IPS-11a (cell line): ENCODE data around the gene HMG20A.
"Not testable (repeated sequence)": the region's sequence is repeated elsewhere in the genome, so short reads cannot be mapped to it uniquely, and the experiment has no call there.

Experiments used
- H3K4me3 ChIP-seq: one replicate; pipeline ENCODE4 v1.5.1; 2013; ENCODE audit warnings: low read depth, low read length, control low read depth

Gene HMG20A

GRCh38 chr15:77406173-77406759 is 14.4 kb upstream of the HMG20A start:
- not testable (repeated sequence) for H3K4me3 ChIP-seq

GRCh38 chr15:77406846-77407245 is 13.8 kb upstream of the HMG20A start:
- H3K4me3 ChIP-seq: no peak overlapping the region

- H3K4me3 ChIP-seq: no peak overlapping the region
Observed at GRCh38 chr15:77409259-77410156, 11.2 kb upstream of the HMG20A start.

DNA sequence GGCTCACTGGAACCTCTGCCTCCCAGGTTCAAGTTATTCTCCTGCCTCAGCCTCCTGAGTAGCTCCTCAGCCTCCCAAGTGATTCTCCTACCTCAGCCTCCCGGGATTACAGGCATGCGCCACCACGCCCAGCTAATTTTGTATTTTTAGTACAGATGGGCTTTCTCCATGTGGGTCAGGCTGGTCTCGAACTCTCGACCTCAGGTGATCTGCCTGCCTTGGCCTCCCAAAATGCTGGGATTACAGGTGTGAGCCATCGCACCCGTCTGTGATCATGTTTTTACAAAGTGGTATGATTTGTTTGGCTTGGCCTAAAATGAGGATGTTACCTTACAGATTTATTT is 10.6 kb upstream of the HMG20A start:
- not testable (repeated sequence) for H3K4me3 ChIP-seq

DNA sequence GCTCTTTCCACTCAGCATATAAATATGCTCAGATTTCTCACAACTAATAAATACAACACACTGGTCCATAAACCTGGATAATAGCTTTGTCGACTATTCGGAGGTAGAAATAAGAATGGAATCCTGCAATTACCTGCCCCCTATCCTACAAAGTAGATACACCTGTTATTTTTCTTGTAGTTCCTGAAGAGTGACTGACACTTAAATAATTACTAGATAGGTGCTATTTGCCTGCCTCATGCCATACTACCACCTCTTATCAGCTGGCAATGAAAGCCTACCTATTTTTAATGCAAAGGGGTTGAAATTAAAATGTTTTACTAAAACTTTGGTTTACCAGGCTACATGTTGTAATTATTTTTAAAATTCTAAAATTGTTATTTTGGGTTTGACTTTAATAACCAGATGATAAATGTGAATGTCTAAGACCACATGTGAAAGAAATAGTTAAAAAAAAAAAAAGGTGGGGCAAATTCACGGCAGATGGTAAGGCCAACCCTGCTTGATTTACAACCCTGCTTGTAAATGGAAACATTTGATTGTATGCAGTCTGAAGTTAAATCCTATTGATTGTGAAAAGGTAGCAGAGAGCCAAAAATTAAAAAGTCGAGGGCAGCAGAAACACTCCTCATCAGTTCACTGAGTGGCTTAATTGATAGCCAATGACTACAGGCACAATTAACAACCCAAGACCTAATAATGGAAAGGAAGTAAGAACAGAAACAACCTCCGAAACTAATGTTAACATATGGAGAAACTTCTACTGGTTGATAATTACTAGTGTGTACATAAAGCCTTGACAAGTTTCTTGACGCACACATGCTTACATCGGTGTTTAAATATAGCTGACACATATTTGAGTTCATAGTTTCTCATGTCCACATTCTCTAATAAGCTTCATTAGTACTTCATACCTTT is 9.7 kb upstream of the HMG20A start:
- H3K4me3 ChIP-seq: no peak overlapping the region

- H3K4me3 ChIP-seq: no peak overlapping the region
Observed at GRCh38 chr15:77411619-77411976, 9.1 kb upstream of the HMG20A start.

DNA sequence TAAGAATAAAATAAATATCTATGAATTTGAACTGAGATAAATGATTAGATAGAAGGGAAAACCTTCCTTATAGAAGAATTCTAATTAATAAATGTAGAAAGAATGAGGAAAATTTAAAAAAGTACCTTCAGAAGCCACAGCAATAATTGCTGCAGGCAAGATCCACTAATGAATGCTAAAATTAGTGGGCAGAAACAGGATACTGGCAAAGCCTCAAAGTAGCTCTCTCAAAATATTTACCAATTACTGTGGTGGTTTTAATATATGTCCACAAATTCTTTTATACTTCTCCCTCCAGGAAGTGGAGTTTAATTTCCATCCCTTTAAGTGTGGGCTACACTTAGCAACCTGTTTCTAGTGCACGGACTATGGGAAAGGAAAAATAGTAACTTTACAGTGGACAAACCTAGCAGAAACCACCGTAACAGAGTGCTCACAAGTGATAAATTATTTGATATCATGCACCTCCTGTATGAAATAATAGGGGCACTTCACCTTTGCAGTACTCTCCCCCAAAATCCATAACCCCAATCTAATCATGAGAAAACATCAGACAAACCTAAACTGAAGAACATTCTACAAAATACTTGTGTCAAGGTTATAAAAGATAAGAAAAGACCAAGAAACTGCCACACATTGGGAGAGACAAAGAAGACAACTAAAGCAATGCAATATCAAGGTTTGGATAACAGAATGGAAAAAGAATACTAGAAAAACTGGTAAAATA is 7.6 kb upstream of the HMG20A start:
- H3K4me3 ChIP-seq: no peak overlapping the region

- no peak overlapping the region for H3K4me3 ChIP-seq
Observed at GRCh38 chr15:77413699-77414349, 6.9 kb upstream of the HMG20A start.

GRCh38 chr15:77414789-77415442 is 5.8 kb upstream of the HMG20A start:
- H3K4me3 ChIP-seq: no peak overlapping the region

DNA sequence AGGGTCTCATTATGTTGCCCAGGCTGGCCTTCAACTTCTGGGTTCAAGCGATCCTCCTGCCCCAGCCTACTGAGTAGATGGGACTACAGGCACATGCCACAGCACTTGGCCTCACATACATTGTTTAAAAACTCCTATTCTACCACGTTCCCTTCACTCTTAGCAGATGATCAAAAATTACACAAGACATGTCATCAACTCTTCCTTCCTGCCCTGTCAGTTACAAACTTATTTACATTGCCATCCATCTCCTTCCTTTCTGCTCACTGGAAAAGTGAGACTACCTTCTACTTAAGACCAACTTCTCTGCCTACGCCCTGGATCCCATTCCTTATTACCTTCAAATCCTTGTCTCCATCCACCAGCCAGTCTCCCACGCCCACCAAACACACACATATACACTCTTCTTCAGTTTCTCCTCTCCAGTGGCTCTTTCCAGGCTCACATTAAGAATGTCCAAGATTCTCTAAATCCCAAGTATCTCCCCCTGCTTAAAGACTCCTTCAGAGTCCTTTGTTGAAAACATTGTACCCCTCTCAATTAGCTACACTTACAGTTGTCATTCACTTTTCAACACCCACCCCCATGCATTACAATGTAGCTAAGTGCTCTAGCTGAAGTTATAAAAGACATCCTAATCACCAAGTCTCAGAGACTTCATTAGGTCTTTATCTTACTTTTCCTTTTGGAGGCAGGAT is 5.1 kb upstream of the HMG20A start:
- H3K4me3 ChIP-seq: no peak overlapping the region

GRCh38 chr15:77416148-77416455 is 4.6 kb upstream of the HMG20A start:
- no peak overlapping the region for H3K4me3 ChIP-seq

DNA sequence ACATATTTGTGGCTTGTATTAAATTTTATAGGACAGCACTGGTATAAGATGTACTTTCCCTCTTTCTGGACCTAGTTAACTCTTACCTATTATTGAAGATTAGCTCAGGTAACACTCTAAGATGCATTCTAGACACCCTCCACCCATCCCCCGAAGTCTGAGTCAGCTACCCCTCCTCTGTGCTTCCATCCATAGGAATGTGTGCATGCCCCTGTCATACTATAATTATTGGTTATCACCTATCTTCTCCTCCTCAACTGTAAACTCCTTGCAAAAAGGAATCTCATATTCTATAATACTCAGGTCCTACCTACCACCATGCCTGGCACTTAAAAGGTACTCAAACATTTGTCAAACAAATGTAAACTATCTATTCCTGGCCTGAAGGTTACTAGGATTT is 3.7 kb upstream of the HMG20A start:
- H3K4me3 ChIP-seq: no peak overlapping the region

DNA sequence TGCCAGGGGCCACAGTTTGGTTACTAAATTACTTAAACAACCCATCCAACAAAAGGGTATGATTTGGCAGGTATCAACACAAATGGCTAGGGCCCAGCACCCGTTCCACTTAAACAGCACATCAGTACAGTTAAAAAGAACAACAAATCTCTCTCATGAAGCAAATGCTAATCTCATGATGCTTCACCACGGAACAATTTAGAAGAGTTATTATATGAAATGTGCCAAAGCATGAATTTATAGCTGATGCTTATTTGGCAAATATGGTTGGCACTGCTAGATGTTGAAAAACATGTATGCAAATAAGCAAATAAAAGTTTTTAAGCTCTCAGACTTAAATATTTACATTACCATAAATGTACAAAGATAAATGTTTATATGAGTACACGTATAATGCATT is 3.1 kb upstream of the HMG20A start:
- H3K4me3 ChIP-seq: no peak overlapping the region

- peak overlapping the region; percentile 70 for H3K4me3 ChIP-seq
Observed at GRCh38 chr15:77418391-77418965, 2.2 kb upstream of the HMG20A start.

- H3K4me3 ChIP-seq: peak overlapping the region; percentile 70
Observed at GRCh38 chr15:77418966-77419835, 1.5 kb upstream of the HMG20A start.

DNA sequence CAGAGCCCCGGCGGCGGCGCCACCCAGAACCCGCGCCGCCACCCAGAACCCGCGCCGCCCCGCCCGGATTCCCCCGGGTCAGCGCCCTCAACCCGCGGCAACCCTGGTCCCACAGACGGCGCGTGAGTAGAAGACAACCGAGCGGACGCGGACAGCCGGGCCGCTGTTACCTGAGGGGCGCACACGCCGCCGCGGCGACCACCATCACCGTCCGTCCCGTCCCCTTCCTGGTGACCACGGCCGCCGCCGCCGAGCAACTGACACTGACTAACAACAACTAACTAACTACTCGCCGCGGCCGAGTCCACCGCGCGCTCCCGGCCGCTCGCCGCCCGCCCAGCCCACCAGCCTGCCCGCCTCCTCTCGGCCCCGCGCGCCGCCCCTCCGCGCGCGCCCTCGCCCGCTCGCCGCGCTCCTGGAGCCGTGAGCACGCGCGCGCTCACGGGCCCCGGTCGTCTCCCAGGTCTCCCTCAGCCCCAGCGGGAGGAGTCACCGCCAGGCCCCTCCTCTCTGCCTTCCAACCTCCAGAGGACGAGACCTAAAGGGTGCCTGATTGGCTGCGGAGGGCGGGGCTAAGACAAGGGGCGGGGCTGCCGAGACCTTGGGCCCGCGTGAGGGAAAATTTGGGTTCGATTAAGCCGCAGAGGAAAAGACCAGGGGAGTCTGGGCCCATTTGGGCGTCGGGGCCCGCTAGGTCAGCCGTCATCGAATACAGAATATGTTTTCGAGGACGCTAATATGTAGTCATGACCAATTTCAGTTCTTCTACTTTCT is 665 bp upstream of the HMG20A start, which contains the start of gene PEAK1:
Gene PEAK1 (minus strand): TSS at position 269 of the 774 bp plus-strand sequence. CDS start 238,178 bp downstream, outside the sequence.
- H3K4me3 ChIP-seq: peak within 1 kb of the TSS; percentile 70

DNA sequence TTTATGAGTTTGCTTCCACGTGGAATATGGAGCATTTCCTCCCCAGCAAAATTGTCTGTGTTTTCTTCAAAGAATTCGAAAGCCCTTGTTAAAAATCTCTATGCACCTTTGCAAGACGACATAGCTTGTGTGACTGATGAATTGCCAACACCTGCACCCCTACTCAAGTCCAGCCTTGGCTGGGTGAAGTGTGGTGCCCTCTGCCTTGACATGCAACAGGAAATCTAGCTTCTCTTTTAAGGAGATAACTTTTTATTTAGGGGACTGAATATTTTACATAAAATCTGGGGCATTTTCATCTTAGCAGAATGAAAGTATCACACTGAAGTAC is 647 bp downstream of the HMG20A start:
- peak overlapping the region; percentile 62 for H3K4me3 ChIP-seq
